ENCODE measurements around the gene APLF. TPM values are rescaled to one million over a fixed set of nuclear protein-coding genes. Genes with fewer than 3 reads are reported as not detected.

Gene APLF, protein sequence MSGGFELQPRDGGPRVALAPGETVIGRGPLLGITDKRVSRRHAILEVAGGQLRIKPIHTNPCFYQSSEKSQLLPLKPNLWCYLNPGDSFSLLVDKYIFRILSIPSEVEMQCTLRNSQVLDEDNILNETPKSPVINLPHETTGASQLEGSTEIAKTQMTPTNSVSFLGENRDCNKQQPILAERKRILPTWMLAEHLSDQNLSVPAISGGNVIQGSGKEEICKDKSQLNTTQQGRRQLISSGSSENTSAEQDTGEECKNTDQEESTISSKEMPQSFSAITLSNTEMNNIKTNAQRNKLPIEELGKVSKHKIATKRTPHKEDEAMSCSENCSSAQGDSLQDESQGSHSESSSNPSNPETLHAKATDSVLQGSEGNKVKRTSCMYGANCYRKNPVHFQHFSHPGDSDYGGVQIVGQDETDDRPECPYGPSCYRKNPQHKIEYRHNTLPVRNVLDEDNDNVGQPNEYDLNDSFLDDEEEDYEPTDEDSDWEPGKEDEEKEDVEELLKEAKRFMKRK
- 0.54 to 0.77 TPM (median 0.68 TPM) in 5 replicates for total RNA-seq (2022; extraction: Qiagen RNA extraction)

DNA sequence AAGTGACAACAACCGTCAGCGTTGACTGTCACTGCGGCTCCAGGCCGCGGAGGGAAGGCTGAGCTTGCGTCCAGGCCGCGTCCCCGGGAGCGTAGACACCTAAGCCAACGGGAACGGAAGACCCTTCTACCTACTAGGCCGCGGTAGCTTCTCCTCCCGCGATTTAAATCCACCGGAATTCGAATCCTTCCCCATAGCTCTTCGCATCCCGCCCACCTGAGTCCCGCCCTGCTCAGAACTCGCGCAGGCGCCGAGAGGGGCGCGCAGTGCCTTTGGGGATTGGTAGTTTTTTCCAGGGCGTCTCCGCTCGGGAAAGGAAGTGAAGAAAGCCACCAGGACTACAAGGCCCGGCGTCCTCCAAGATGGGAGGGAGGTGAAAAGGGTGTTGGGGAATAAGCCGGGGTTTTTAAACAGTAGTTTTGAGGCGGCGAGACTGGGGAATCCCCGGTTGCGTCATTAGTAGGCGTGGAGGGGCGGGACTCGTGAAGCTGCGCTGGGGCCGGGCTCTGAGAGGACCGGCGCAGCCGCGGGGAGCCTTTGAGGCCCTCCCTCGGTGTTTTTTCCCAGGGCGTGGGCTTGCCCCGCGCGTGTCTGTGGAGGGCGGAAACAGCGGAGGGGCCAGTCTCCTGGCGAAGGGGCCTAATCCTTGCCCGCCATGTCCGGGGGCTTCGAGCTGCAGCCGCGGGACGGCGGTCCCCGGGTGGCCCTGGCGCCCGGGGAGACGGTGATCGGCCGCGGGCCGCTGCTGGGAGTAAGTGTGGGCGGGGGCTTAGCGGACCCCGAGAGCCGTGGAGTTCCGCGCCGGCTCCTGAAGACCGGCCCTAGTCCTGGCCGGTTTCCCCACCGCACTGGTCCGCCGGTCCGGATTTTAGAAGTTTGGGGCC is at the start of gene APLF, which contains the start of gene FBXO48:
APLF (plus strand) TSS at position 509 of the 884 bp plus-strand sequence; CDS start at position 656, 147 bp downstream.
FBXO48 (minus strand) TSS at position 218 of the 884 bp plus-strand sequence. CDS start 2,149 bp downstream, outside the sequence.

Other genes starting within 250 kb of the APLF start
- gene PPP3R1, start 215.1 kb upstream of the APLF start, total RNA-seq (2022; extraction: Qiagen RNA extraction), result 54.1 to 81.7 TPM (median 58.9 TPM) in 5 replicates
- gene CNRIP1, start 147.6 kb upstream of the APLF start, total RNA-seq (2022; extraction: Qiagen RNA extraction), result 1.8 to 2.4 TPM (median 2.1 TPM) in 5 replicates
- not detected in 5 replicates for gene PLEK, start 102.3 kb upstream of the APLF start, total RNA-seq (2022; extraction: Qiagen RNA extraction)
- gene FBXO48, start 291 bp upstream of the APLF start, total RNA-seq (2022; extraction: Qiagen RNA extraction), result 0.49 to 0.65 TPM (median 0.53 TPM) in 5 replicates
- not detected in 5 replicates for gene PROKR1, start 176.0 kb downstream of the APLF start, total RNA-seq (2022; extraction: Qiagen RNA extraction)